Hair follicular keratinocyte (primary cell): Measurements from ENCODE around the gene FAM222A. TPM values are rescaled to one million over a fixed set of nuclear protein-coding genes. Genes with fewer than 3 reads are reported as not detected.

Experiments
- total RNA-seq: library from RNA; depleted of rRNA; stranded (reverse); fragments of >200 nt; gene quantifications from 2 replicates; pipeline ENCODE4 v1.2.3, GENCODE V29; 2015

Gene FAM222A
- total RNA-seq, result 0.72 TPM in 1 of 2 replicates, not detected in the other

GRCh38 chr12:109713187-109714070, at the start of gene FAM222A:
TSS of gene FAM222A (plus strand) at chr12:109713825. CDS start at chr12:109744147, 30,322 bp downstream.

Other genes starting within 250 kb of the FAM222A start
- gene KCTD10, start 236.5 kb upstream of the FAM222A start, total RNA-seq, result 30.1 and 35.2 TPM in 2 replicates
- gene UBE3B, start 236.2 kb upstream of the FAM222A start, total RNA-seq, result 26.9 and 51.9 TPM in 2 replicates
- 77.7 and 78.1 TPM in 2 replicates for gene MMAB, start 140.3 kb upstream of the FAM222A start, total RNA-seq
- gene MVK, start 140.0 kb upstream of the FAM222A start, total RNA-seq, result 47.9 and 61.4 TPM in 2 replicates
- gene TRPV4, start 119.6 kb downstream of the FAM222A start, total RNA-seq, result 0.87 and 1.6 TPM in 2 replicates
- gene GLTP, start 166.7 kb downstream of the FAM222A start, total RNA-seq, result 58.2 and 65.3 TPM in 2 replicates
- 11.2 and 11.8 TPM in 2 replicates for gene TCHP, start 186.4 kb downstream of the FAM222A start, total RNA-seq